ENCODE results near the gene RHD.

RHD gene

DNA sequence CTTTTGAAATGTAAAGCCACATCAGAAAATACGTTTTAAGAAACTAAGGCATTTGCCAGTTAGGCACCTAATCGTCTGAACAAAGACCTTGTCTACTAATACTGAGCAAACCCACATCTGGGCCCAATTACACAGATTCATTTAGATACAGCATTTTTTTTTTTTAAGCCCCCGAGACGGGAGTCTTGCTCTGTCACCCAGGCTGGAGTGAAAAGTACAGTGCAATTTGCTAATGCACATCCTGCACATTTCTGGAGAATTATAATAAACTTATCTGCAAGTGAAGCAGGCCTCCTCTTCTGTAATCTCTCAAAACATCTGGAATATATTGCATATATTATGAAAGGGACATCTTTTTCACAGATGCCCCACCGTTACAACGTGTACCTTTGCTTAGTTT is 28.4 kb upstream of the RHD start:
- TF ChIP-seq, protein P1, sequence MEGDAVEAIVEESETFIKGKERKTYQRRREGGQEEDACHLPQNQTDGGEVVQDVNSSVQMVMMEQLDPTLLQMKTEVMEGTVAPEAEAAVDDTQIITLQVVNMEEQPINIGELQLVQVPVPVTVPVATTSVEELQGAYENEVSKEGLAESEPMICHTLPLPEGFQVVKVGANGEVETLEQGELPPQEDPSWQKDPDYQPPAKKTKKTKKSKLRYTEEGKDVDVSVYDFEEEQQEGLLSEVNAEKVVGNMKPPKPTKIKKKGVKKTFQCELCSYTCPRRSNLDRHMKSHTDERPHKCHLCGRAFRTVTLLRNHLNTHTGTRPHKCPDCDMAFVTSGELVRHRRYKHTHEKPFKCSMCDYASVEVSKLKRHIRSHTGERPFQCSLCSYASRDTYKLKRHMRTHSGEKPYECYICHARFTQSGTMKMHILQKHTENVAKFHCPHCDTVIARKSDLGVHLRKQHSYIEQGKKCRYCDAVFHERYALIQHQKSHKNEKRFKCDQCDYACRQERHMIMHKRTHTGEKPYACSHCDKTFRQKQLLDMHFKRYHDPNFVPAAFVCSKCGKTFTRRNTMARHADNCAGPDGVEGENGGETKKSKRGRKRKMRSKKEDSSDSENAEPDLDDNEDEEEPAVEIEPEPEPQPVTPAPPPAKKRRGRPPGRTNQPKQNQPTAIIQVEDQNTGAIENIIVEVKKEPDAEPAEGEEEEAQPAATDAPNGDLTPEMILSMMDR (IDR thresholded peaks at IDR 0.05), result no peak

DNA sequence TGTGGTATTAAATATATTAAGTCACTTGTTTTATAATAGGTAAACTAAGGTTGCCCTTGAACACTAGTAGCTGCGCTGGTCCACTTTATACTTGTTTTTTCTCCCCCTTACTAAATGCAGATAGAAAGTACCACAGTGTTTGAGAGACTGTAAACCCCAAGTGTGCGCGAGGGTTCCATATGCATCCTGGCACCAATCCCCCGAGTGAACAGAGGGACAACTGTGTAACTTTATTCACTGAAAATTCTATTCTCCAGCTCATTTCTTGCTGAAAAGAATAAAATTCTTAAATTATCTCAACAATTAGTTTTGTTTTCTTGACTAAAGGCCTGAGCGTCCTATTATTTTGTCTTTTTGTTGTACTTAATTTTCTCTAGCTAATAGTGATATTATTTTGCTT is 26.9 kb upstream of the RHD start:
- TF ChIP-seq, protein P1 (IDR thresholded peaks at IDR 0.05), result no peak

- TF ChIP-seq, protein P1 (IDR thresholded peaks at IDR 0.05), result no peak
Measured at GRCh38 chr1:25245809-25246599, 26.3 kb upstream of the RHD start.

- TF ChIP-seq, protein P1 (IDR thresholded peaks at IDR 0.05), result no peak
Measured at GRCh38 chr1:25246600-25247023, 25.7 kb upstream of the RHD start.

DNA sequence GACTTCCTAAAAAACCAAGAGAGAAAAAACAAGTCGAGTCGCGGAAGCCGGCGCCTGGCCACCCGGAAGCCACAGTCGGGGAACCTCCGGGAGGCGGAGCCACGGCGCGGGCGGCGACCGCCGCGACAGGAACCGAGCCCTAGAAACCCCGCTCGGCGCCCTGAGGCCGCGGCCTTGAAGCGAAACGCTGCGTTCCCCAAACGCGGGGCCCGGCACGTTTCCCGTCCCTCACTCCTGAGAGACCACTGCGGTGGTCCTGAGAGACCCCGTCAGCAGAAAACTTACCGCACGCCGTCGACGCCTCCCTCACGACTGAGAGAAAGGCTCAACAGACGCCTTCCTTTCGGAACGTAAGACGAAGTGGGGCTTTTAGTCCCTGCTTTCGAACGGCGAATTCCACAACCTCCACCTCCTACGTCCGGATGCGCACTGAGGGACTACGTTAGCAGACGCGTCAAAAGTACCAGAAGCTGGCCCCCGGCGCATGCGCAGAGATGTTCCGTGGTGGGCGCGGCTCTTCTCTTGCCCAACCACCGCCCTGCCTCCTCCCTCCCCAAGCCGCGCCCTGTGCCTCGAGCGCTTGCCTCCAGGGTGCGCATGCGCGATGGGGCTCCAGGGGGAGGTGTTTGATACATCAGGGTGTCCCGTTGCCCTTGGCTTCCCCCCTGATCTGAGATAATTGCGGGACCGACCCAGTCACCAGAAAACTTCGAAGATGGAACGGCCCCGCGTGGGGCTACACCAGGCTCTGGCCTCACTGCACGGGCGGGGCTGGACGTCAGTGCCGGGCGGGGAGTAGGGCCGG is 25.1 kb upstream of the RHD start, which contains the start of gene RSRP1:
TSS of gene RSRP1 (minus strand) at position 431 of the 805 bp plus-strand sequence. CDS start 491 bp downstream, outside the sequence.
- TF ChIP-seq, protein P1 (IDR thresholded peaks at IDR 0.05), result no peak

GRCh38 chr1:25247829-25248754 is 24.2 kb upstream of the RHD start:
- TF ChIP-seq, protein P1 (IDR thresholded peaks at IDR 0.05), result no peak

DNA sequence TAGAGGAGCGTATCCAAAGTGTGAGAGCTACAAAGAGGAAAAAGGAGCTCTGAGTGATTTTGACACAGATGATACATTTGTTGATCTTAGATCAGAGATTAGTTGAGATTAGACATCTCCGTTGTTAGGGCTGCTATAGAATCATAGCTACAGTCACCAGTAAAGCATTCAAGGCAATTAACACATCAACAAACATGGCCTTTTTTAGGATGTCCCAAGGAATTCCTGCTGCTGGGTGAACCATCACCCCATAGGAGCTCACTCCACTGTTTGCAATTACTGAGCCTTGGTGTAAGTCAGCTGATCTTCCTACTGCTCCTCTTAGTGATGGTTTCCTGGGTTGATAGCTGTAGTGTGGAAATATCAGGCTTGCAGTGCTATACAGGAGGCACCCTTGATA is 18.4 kb upstream of the RHD start:
- TF ChIP-seq, protein P1 (IDR thresholded peaks at IDR 0.05), result no peak

Measured in LNCAP (cell line).